Measurements from ENCODE around the gene LDLRAP1. TPM values are rescaled to one million over a fixed set of nuclear protein-coding genes. Genes with fewer than 3 reads are reported as not detected.

LDLRAP1 gene
- polyA plus RNA-seq, 1 experiment = 12.4 TPM

DNA sequence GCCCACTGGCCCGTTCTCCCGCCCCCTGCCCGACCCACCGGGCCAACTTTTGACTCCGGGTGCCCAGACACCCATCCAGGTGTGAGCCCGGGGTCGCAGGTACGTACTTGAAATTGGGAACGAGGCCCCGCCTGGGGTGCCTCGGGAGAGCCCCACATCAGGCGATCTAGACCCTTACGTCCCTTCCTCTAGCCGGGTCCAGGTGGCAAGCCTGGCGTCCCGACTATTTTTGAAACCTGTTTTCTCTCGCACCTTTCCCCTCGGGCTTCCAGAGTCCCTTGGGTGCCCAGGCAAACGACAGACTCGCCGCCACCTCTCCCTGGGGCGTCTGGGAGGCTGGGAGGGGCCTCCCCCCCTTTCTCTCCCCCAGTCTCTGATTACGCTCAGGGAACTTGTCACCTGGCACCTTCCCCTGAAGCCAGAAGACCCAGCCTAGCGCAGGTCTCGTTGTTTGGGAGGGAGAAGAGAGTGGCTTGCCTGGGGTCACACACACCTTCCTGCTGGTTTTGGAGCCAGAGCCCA is 898 bp downstream of the LDLRAP1 start:
- POLR2A ChIA-PET = interaction anchor here (0.5 kb wide), 1 partner anchor 620 kb away, joined by 3 read pairs; no protein-coding TSS in a partner anchor
- H3K9me3 ChIP-seq (ENCODE audit: control insufficient read depth, insufficient read depth, low read length) = no peaks in the 10 kb centered on the region
- H3K4me3 ChIP-seq (ENCODE audit: low read depth, low read length) = peak overlapping the region; percentile 72
- H3K27me3 ChIP-seq (ENCODE audit: control insufficient read depth, insufficient read depth, low read length) = no peaks in the 10 kb centered on the region
- no peak overlapping the region for H3K27ac ChIP-seq (ENCODE audit: low read depth, low read length)
- TF ChIP-seq, protein P1, sequence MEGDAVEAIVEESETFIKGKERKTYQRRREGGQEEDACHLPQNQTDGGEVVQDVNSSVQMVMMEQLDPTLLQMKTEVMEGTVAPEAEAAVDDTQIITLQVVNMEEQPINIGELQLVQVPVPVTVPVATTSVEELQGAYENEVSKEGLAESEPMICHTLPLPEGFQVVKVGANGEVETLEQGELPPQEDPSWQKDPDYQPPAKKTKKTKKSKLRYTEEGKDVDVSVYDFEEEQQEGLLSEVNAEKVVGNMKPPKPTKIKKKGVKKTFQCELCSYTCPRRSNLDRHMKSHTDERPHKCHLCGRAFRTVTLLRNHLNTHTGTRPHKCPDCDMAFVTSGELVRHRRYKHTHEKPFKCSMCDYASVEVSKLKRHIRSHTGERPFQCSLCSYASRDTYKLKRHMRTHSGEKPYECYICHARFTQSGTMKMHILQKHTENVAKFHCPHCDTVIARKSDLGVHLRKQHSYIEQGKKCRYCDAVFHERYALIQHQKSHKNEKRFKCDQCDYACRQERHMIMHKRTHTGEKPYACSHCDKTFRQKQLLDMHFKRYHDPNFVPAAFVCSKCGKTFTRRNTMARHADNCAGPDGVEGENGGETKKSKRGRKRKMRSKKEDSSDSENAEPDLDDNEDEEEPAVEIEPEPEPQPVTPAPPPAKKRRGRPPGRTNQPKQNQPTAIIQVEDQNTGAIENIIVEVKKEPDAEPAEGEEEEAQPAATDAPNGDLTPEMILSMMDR (IDR thresholded peaks at IDR 0.05; ENCODE audit: low read depth, low read length) = no peak
- CTCF ChIA-PET = interaction anchor here (1.1 kb wide), 1 partner anchor 23 kb away, joined by 3 read pairs; no protein-coding TSS in a partner anchor
- no peak for DNase-seq (ENCODE audit: low read depth, low spot score)

DNA sequence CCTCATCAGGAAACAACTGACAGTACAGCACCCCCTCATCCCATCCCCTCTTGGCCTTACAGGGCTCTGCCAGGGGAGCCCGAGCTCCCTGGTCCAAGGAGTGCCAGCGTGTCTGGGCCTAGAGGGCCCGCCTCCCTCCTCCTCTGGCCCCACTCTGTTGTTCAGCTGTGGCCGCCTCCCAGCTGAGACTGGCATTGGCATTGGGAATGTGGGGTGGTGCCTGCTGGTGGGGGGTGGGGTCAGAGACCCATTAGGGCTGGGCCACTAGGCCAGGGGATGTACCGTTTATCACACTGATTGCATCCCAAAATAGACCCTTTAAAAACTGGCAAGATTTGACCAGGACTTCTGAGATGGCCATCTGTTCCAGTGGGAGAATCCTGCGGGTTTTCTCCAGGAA is 1.4 kb downstream of the LDLRAP1 start:
- no peak for DNase-seq (ENCODE audit: low read depth, low spot score)
- H3K4me3 ChIP-seq (ENCODE audit: low read depth, low read length) = peak overlapping the region; percentile 72
- POLR2A ChIA-PET = no interaction called here

DNA sequence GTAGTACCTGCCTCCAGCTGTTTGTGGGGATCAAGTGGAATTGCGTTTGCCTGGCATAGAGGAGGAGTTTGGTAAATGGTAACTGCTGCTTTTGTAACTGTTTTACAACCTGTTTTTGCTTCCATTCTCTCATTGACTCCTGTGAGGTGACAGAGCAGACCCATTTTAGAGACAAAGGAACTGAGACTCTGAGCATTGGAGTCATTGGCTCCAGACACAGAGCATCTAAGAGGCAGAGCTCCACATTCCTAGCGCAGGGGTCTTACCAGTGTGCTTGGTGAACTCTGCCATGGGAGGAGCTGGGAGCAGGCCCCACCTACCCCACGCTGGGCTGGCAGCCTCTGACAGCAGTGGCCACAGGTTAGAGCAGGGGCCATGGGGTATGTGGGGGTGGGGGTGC is 2.4 kb downstream of the LDLRAP1 start:
- Histone ChIP-seq H3K27ac (ENCODE audit: low read depth, low read length) (no peak overlapping the region), H3K27me3 (ENCODE audit: control insufficient read depth, insufficient read depth, low read length) (no peaks in the 10 kb centered on the region), H3K9me3 (ENCODE audit: control insufficient read depth, insufficient read depth, low read length) (no peaks in the 10 kb centered on the region), H3K4me3 (ENCODE audit: low read depth, low read length) (no peak overlapping the region)
- no peak for DNase-seq (ENCODE audit: low read depth, low spot score)
- ChIA-PET CTCF (interaction anchor here (0.6 kb wide), 1 partner anchor 255 kb away, joined by 3 read pairs; no protein-coding TSS in a partner anchor), POLR2A (no interaction called here)
- TF ChIP-seq, protein P1 (IDR thresholded peaks at IDR 0.05; ENCODE audit: low read depth, low read length) = no peak

More for the DNA sequence above, 1.4 kb downstream of the LDLRAP1 start:
- Histone ChIP-seq H3K9me3 (ENCODE audit: control insufficient read depth, insufficient read depth, low read length) (no peaks in the 10 kb centered on the region), H3K27ac (ENCODE audit: low read depth, low read length) (no peak overlapping the region), H3K27me3 (ENCODE audit: control insufficient read depth, insufficient read depth, low read length) (no peaks in the 10 kb centered on the region)
- CTCF ChIA-PET = no interaction called here
- TF ChIP-seq, protein P1 (IDR thresholded peaks at IDR 0.05; ENCODE audit: low read depth, low read length) = no peak

DNA sequence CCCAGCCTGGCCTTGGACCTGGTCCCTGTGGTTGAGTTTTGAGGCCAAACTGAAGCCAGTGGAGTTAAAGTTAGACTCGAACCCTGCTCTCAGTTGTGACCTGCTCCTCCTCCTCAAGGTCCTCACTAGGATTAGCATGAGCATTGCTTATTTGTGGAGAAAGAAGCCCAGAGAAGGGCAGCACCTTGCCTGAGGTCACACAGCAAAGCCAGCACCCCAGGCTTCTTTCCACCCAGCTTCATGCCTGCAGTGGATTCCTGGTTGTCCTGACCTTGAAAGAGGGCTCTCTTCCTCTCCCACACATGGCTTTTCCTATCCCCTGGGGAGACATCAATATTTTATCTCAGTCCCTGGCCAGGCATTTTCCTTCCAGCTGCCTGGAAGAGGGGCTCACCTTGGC is 2.8 kb downstream of the LDLRAP1 start:
- Histone ChIP-seq H3K4me3 (ENCODE audit: low read depth, low read length) (no peak overlapping the region), H3K9me3 (ENCODE audit: control insufficient read depth, insufficient read depth, low read length) (no peaks in the 10 kb centered on the region), H3K27me3 (ENCODE audit: control insufficient read depth, insufficient read depth, low read length) (no peaks in the 10 kb centered on the region), H3K27ac (ENCODE audit: low read depth, low read length) (no peak overlapping the region)
- ChIA-PET CTCF (no interaction called here), POLR2A (no interaction called here)
- TF ChIP-seq, protein P1 (IDR thresholded peaks at IDR 0.05; ENCODE audit: low read depth, low read length) = no peak
- no peak for DNase-seq (ENCODE audit: low read depth, low spot score)

DNA sequence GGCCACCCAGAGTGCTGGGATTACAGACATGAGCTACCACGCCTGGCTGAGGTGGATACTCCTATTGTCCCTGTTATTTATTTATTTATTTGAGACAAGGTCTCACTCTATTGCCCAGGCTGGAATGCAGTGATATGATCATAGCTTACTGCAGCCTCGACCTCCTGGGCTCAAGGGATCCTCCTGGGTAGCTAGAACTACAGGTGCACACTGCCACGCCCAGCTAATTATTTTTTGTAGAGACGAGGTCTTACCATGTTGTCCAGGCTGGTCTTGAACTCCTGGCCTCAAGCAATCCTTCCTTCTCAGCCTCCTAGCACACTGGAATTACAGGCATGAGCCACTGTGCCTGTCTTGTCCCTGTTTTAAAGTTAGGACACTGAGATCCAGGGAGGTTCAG is 5.2 kb downstream of the LDLRAP1 start:
- ChIA-PET POLR2A (interaction anchor here (0.6 to 1.1 kb wide), 2 partner anchors 43 to 47 kb away, joined by 3 to 5 read pairs; no protein-coding TSS in a partner anchor), CTCF (no interaction called here)
- Histone ChIP-seq H3K4me3 (ENCODE audit: low read depth, low read length) (no peak overlapping the region), H3K9me3 (ENCODE audit: control insufficient read depth, insufficient read depth, low read length) (no peaks in the 10 kb centered on the region), H3K27ac (ENCODE audit: low read depth, low read length) (no peak overlapping the region), H3K27me3 (ENCODE audit: control insufficient read depth, insufficient read depth, low read length) (no peaks in the 10 kb centered on the region)
- TF ChIP-seq, protein P1 (IDR thresholded peaks at IDR 0.05; ENCODE audit: low read depth, low read length) = no peak
- no peak for DNase-seq (ENCODE audit: low read depth, low spot score)

Measured in AG04450 (cell line).